GF-D8 (cell line): ENCODE results near the gene TMBIM1.
A peak's percentile ranks its signal among the peaks of the same experiment; 100 is the strongest.

ENCODE experiments used
- DNase-seq: peaks from one replicate; lab custom pipeline; 2025; lab: John Stamatoyannopoulos, UW

The TMBIM1 gene

GRCh38 chr2:218272531-218273212, 19.6 kb downstream of the TMBIM1 start:
- peak; percentile 54 for DNase-seq

- no peak for DNase-seq
Observed at GRCh38 chr2:218271865-218272530, 20.3 kb downstream of the TMBIM1 start.

- no peak for DNase-seq
Observed at GRCh38 chr2:218271487-218271797, 20.9 kb downstream of the TMBIM1 start.

- no peak for DNase-seq
Observed at GRCh38 chr2:218270721-218271486, 21.4 kb downstream of the TMBIM1 start.

- peak; percentile 98 for DNase-seq
Observed at GRCh38 chr2:218269900-218270720, 22.2 kb downstream of the TMBIM1 start, which contains the start of the genes AAMP and PNKD. Gene AAMP, minus strand, starts transcription at chr2:218270137. Its CDS starts 51 bp downstream, at chr2:218270086. Gene PNKD, plus strand, starts transcription at chr2:218270519. Its CDS starts 17 bp downstream, at chr2:218270536.

GRCh38 chr2:218267259-218267658, 25.0 kb downstream of the TMBIM1 start:
- DNase-seq, result no peak

DNA sequence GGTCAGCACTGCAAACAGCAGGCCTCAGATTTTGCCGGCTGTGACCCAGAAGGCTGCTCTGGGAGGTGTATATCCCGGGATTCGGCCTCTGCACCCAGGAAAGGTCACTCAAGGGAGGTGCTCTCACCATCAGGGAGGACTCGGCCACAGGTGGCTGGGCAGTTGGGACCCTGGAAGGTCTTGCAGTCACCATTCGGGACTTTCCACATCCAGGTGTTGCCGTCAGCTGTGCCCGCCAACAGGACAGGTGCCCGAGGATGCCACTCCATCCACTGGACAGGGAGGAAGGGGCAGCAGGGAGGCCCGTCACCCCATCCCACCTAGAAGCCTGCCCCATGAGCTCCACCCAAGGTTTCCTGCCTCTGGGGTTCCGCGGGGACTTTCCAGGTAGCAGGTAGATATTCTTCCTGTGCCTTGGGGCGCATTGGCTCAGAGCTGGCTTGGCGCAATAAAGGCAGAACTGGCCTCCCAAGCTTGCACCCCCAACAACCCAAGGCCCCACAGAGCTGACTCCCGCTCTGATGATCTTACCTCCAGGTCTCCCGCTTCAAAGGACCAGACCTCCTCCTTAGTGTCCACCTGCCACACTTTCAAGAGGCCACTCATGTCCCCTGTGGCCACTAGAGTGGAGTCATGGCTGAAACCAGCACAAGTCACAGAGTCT, 25.9 kb downstream of the TMBIM1 start:
- no peak for DNase-seq

DNA sequence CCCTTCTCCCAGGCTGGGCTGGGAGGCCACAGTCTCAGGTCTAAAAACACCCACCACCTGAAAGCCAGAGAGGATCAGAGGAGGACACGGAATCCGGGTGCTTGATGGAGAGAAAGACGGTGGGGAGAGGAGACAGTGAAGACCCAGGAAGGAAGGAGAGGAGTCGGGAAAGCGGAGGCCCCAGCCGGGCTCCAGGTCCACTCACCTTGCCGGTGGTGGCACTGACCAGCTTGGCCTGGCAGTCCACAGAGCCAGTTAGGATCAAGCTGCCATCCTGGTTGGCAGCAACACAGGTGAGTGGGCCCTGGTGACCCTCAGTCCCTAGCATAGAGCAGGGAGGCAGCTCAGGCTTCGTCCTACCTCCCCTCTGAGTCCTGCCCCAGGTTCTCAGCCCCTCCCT, 26.7 kb downstream of the TMBIM1 start:
- no peak for DNase-seq

- no peak for DNase-seq
Observed at GRCh38 chr2:218264773-218265561, 27.3 kb downstream of the TMBIM1 start.

- DNase-seq, result no peak
Observed at GRCh38 chr2:218263817-218264641, 28.3 kb downstream of the TMBIM1 start.

GRCh38 chr2:218262631-218263586, 29.4 kb downstream of the TMBIM1 start:
- DNase-seq, result no peak

- DNase-seq, result no peak
Observed at GRCh38 chr2:218262237-218262600, 30.1 kb downstream of the TMBIM1 start.

GRCh38 chr2:218261423-218262236, 30.7 kb downstream of the TMBIM1 start:
- no peak for DNase-seq

DNA sequence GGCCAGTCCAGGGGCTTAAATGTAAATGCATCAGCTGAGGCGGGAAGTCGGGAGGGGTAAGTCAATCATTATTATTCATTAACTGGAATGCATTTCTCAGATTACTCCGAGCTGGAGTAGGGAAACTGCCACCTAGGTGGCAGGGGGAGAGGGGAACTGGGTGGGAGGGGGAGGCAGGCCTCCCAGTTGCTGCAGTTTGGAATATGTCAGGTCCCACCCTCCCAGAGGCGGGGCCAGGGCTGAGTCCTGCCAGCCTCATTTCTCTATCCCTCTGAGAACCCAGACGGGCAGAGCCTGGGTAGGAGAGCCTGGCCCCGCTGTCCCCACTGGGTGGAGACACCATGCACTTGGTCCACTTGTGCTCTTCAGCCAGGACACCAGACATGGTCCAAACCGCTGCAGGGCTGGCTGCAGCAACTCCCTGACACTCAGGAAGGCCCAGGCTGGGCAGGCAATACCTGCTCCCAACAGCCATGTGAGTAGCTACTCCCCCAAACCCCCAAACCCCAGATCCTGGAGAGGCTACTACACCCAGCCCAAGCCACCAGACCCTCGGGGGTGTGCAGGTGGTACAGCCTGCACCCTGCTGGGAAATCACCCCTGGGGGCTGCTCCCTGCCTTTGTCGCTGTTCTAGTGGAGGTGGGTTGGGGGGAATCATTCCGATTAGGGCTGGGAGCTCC, 31.4 kb downstream of the TMBIM1 start, which contains the start of gene GPBAR1:
TSS of gene GPBAR1 (plus strand) at position 274 of the 681 bp plus-strand sequence. CDS start 1,710 bp downstream, outside the sequence.
- no peak for DNase-seq

DNA sequence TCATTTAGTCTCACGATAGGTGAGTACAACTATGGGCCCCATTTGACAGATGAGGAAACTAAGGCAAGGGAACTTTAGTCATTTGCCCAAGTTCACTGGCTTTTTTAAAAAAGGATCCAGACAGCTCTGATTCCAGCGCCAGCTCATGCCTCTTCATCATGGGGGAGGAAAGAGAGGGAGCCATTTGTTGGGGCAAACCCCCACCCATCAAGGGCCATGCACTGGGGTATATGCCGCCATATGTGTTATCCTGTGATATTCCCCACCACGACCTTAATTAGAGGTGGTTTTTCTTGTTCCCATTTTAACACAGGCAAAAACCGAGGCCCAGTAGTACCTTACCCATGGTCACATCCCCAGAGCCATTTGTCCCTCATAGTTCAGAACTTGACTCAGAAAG, 32.1 kb downstream of the TMBIM1 start:
- no peak for DNase-seq

DNA sequence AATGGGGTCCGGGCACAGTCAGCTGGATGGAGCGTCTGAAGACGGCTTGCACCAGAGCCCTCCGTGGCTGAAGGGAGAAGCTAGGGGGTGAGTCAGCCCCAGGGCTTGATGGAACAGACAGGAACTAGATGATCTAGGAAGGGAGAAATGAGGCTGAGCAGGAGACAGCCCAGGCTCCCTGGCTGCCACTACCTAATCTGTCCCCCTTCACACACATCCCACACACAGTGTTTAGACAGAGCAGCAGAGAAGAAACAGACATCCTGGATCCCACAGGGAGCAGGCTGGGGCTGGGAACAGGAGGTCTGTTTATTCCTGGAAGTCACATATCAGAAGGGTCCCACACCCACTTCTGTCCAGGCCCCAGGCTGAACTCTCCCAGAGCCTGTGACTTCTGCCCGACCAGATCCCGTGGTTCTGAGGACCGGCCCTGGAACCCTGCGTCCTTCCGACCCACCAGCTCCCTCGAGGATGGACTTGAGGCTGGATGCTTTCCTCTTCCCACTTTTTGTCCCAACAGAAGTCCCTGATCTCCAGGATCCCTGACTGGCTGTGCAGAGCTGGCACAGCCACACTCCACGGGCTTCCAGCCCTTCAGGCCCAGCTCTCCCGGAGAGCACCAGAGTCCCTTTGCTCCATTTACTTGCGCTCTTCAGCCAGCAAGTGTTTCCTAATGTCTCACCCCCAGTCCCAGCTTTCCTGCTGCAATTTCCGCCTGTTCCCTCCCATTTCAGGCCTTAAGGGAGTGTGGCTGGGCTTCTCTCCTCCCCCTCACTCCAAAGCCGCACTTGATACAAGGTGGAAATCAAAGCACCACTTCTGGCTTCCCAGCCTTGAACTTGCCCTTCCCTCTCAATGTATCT, 33.0 kb downstream of the TMBIM1 start:
- no peak for DNase-seq
